Testis (tissue), 3 donors: ENCODE data around the gene OGFR. TPM values are rescaled to one million over a fixed set of nuclear protein-coding genes. Genes with fewer than 3 reads are reported as not detected.

Experiments used
- DNase-seq: peaks from one replicate; pipeline ENCODE4 v3.0.0-alpha.2; 2019
- H3K27ac ChIP-seq, 2 donors: fragments of 200-600 bp; sonication (generic); one replicate each; pipeline ENCODE4 v1.5.1; 2019
- H3K27me3 ChIP-seq: fragments of 200-600 bp; sonication (generic); one replicate; pipeline ENCODE4 v1.5.1; 2019
- H3K36me3 ChIP-seq: fragments of 200-600 bp; sonication (generic); one replicate; pipeline ENCODE4 v1.5.1; 2017; ENCODE audit warnings: low read depth; ENCODE audit errors: missing control alignments
- H3K4me1 ChIP-seq: fragments of 200-600 bp; sonication (generic); one replicate; pipeline ENCODE4 v1.5.1; 2019
- H3K4me3 ChIP-seq, 2 donors: fragments of 200-600 bp; sonication (generic); one replicate each; pipeline ENCODE4 v1.5.1; 2017 to 2019
- H3K9me3 ChIP-seq: fragments of 200-600 bp; sonication (generic); one replicate; pipeline ENCODE4 v1.5.1; 2017
- POLR2A ChIP-seq: fragments of 450-650 bp; IDR thresholded peaks from one replicate; pipeline ENCODE4 v1.6.1; 2017; ENCODE audit warnings: antibody characterized with exemption, mild to moderate bottlenecking, moderate library complexity
- WGBS, 2 donors: methylation state at CpG; one replicate each; pipeline ENCODE4 v1.1.5; 2018; 5-methylcytosine and 5-hydroxymethylcytosine counted together
- intact Hi-C: fragments of 100-400 bp; cut with DNase I; formaldehyde crosslinking; loops from one replicate; pipeline ENCODE4 v1.15.1; 2023; ENCODE audit warnings: low total_unique reads
- polyA plus RNA-seq: library from polyadenylated mRNA; stranded (reverse); fragments of 350-450 nt; fragmentation: Illumina TruSeq; extraction: RNeasy Lipid Tissue Mini Kit (QIAGEN cat#74804); gene quantifications from one replicate; pipeline ENCODE4 v1.2.3, GENCODE V29; 2014; ENCODE audit warnings: low read depth, low replicate concordance; ENCODE audit not compliant: insufficient read depth
- total RNA-seq, 2 donors: library from RNA; depleted of rRNA; stranded (reverse); fragments of >200 nt; gene quantifications; one replicate each; pipeline ENCODE4 v1.2.3, GENCODE V29; 2016
- TF ChIP-seq, protein P1 (sequence below), 3 experiments: fragments of 450-650 bp in 2 of 3; fragments of 200-600 bp in 1 of 3; sonication (generic) in 1 of 3; IDR thresholded peaks; one replicate each; pipeline ENCODE4 v1.5.1; 2016 to 2019; ENCODE audit warnings: antibody characterized with exemption in 3 of 3, mild to moderate bottlenecking in 2 of 3, moderate library complexity in 1 of 3

Gene OGFR
- total and polyA plus RNA-seq, 3 donors from 2014 or later: 23.7 to 57.0 (median 46.6) TPM

DNA sequence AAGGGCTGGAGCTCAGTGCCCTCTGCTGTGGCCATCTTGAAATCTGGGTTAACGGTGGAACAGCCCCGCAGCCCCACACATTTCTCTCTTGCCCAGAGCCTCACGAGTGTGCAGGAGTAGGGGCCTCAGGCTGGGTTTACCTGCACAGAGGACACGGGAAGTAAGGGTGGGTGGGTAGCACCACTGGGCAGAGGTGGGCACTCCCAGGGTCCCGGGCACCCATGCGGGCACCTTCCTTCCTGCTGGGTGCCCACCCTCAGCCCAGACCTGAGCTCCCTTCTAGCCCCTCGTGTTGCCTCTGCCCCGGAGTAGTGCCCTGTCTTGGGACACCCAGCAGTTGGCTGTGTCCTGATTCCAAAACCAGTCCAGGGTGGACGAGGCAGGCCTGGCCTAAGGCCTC, 23.4 kb downstream of the OGFR start:
- no peak overlapping the region for H3K27ac ChIP-seq
- WGBS, 2 donors: 93% methylated on average over 9 of the region's 9 CpGs
- TF ChIP-seq, protein P1, sequence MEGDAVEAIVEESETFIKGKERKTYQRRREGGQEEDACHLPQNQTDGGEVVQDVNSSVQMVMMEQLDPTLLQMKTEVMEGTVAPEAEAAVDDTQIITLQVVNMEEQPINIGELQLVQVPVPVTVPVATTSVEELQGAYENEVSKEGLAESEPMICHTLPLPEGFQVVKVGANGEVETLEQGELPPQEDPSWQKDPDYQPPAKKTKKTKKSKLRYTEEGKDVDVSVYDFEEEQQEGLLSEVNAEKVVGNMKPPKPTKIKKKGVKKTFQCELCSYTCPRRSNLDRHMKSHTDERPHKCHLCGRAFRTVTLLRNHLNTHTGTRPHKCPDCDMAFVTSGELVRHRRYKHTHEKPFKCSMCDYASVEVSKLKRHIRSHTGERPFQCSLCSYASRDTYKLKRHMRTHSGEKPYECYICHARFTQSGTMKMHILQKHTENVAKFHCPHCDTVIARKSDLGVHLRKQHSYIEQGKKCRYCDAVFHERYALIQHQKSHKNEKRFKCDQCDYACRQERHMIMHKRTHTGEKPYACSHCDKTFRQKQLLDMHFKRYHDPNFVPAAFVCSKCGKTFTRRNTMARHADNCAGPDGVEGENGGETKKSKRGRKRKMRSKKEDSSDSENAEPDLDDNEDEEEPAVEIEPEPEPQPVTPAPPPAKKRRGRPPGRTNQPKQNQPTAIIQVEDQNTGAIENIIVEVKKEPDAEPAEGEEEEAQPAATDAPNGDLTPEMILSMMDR (IDR thresholded peaks at IDR 0.05): no peak
- DNase-seq: no peak
- intact Hi-C loops: no loop called here
- H3K27me3 ChIP-seq: no peaks in the 10 kb centered on the region
- no peaks in the 10 kb centered on the region for H3K36me3 ChIP-seq
- H3K9me3 ChIP-seq: no peaks in the 10 kb centered on the region
- H3K4me1 ChIP-seq: no peaks in the 10 kb centered on the region
- H3K4me3 ChIP-seq: no peak overlapping the region

DNA sequence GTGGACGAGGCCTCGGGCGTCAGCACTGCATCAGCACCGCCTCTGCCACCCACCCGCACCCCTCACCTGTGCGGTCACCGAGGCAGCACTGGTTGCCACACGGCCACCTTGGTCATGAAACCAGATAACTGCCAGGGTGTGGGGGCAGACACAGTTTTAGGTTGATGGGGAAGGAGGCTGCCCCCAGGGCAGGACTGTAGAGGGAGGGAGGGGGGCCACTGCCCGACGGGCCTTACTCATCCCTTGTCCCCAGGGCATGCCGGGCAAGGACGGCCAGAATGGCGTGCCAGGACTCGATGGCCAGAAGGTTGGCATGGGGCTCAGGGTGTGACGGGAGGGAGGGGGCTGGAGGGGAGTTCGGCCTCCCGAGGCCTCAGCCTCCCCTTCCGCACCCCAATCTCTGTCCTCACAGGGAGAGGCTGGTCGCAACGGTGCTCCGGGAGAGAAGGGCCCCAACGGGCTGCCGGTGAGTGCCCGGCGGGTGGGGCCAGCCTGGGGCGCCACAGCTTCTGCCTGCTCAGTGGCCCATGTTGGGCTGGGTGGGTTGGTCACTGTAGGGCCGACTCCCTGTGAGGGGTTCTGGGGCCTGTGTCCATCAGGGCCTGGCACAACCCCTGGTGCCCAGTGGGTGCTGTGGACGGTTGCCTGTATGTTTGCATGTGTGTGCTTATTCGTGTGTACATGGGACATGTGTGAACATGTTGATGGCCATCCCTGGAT, 24.0 kb downstream of the OGFR start:
- Histone ChIP-seq H3K36me3 (no peaks in the 10 kb centered on the region), H3K4me3 (no peak overlapping the region), H3K27me3 (no peaks in the 10 kb centered on the region), H3K9me3 (no peaks in the 10 kb centered on the region), H3K4me1 (no peaks in the 10 kb centered on the region), H3K27ac (no peak overlapping the region)
- no peak for TF ChIP-seq POLR2A
- TF ChIP-seq, protein P1 (IDR thresholded peaks at IDR 0.05): no peak
- intact Hi-C loops: no loop called here
- 89 to 90% methylated on average over 5 to 29 of the region's 29 CpGs for WGBS, 2 donors
- no peak for DNase-seq

DNA sequence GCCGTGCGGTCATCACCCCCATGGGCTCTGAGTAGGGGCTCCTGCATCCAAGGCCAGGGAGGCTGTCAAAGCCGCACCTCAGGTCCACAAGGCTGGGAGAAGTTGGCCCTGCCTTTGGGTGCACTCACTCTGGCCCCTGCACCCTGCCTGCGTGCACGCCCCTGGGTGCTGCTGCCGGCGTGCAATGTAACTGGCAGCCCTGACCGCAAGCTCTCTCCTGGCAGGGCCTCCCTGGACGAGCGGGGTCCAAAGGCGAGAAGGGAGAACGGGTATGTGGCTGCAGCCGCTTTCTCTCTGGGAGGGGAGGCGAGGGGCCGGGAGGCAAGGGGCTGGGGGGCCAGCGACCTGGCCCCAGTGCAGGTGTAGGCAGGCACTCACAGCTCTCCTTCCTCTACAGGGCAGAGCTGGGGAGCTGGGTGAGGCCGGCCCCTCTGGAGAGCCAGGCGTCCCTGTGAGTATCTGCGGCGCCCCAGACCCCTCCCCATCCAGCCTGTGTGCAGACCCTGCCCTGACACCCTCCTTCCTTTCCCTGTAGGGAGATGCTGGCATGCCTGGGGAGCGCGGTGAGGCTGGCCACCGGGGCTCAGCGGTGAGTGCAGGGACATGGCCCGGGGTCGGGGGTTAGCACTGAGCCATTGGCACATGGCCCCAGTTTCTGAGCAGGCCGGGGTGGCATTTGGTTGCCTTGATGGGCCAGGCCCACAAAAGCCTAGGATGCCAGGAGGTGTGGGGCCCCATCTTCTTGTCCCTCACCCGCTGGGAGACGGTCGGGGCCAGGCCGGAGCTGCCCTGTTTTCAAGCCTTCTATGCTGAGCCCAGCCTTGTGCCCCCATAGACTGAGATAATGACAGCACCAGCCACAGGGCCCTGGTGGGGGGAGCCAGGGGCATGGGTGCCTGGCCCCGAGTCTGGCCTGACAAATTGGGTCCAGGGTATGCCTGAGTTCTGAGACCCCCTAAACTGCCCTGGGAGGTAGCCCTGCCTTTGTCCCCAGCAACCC, 24.9 kb downstream of the OGFR start:
- no peaks in the 10 kb centered on the region for H3K9me3 ChIP-seq
- TF ChIP-seq, protein P1 (IDR thresholded peaks at IDR 0.05): no peak
- TF ChIP-seq POLR2A: no peak
- no peaks in the 10 kb centered on the region for H3K36me3 ChIP-seq
- H3K27ac ChIP-seq: no peak overlapping the region
- no peak overlapping the region for H3K4me3 ChIP-seq
- 93 to 95% methylated on average over 22 to 31 of the region's 32 CpGs for WGBS, 2 donors
- H3K4me1 ChIP-seq: no peaks in the 10 kb centered on the region
- no peaks in the 10 kb centered on the region for H3K27me3 ChIP-seq
- intact Hi-C loops: no loop called here
- no peak for DNase-seq

DNA sequence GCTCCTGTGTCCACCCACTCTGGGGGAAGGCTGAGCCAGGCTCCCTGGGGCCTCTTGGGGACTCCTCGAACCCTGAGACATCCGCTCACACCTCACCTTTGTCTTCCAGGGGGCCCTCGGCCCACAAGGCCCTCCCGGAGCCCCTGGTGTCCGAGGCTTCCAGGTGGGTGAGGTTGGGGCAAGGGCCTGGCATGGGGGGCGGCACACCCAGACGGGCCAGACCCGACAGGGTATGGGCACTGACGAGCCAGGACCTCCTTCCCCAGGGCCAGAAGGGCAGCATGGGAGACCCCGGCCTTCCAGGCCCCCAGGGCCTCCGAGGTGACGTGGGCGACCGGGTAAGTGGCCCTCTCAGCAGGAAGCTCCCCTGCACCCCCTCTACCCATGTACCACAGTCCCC, 25.6 kb downstream of the OGFR start:
- DNase-seq: no peak
- H3K27me3 ChIP-seq: no peaks in the 10 kb centered on the region
- H3K4me1 ChIP-seq: no peaks in the 10 kb centered on the region
- H3K27ac ChIP-seq: no peak overlapping the region
- H3K36me3 ChIP-seq: no peaks in the 10 kb centered on the region
- no peak overlapping the region for H3K4me3 ChIP-seq
- no peak for TF ChIP-seq POLR2A
- TF ChIP-seq, protein P1 (IDR thresholded peaks at IDR 0.05): no peak
- H3K9me3 ChIP-seq: no peaks in the 10 kb centered on the region
- intact Hi-C loops: no loop called here
- WGBS, 2 donors: 90 to 94% methylated on average over 2 to 14 of the region's 14 CpGs
